GM18861 (cell line): ENCODE measurements around the gene PTPRT.

Source experiments
- ATAC-seq: cut with Tn5 transposase; IDR thresholded peaks from one replicate; pipeline ENCODE4 v1.9.1; 2021; ENCODE audit not compliant: unreplicated experiment

PTPRT gene

GRCh38 chr20:42158272-42158671 is 1031.4 kb downstream of the PTPRT start:
- no peak for ATAC-seq

GRCh38 chr20:42155586-42155985 is 1034.1 kb downstream of the PTPRT start:
- ATAC-seq = no peak

GRCh38 chr20:42152575-42152974 is 1037.1 kb downstream of the PTPRT start:
- ATAC-seq = no peak

- no peak for ATAC-seq
These were observed 1039.5 kb downstream of the PTPRT start for GRCh38 chr20:42150230-42150629.

DNA sequence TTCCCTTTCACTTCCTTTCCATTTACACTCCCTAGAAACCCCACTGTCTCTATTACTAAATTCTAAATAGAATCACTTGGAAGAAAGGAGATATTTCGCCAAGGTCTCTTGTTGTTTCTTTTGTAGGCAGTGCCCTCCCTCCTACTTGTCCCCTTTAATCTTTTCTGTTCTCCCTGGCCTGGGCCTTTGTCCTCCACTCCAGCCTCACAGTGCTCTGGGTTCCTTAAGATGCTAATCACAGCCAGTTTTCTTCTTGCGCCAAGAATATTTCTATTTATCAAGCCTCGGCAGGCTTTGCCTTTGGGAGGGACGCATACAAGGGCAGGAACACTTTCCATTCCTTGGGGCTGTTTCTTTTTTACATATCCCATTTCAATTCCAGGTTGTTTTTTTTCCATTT is 1051.0 kb downstream of the PTPRT start:
- no peak for ATAC-seq

GRCh38 chr20:42134265-42135098 is 1055.2 kb downstream of the PTPRT start:
- no peak for ATAC-seq

DNA sequence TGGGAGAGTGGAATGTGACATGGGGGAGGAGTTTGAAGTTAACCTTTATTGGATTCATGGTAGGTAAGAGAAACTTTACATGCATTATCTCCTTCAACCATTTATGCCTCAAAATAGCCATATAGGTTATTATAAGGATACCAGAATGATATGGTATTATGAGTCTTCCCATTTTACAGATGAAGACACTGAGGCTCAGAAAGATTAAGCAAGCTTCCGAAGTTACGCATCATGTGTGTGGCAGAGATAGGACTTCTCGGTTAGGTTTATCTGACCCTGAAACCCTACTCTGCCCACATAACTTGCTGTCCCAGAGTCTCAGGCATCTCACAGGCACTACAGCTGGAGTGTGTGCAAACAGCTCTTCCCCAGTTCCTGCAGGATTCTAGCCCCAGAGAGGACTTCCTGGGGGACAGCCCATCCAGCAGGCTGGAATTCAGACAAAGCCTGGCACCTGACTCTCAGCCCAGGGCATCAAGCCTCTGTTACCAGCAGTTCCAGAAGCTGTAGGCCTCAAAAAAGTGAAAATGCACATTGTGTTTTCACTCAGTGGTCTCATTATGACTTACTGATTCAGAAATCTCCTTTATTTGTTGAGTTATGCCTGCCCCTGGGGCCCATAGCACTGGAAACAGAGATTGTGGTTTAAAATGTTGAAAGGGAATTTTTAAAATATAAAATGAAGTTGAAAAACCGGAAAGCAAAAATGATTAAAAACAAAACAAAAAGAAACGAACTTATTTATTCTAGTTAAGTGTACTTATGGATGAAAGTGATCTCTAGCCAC is 1058.7 kb downstream of the PTPRT start:
- ATAC-seq = no peak

DNA sequence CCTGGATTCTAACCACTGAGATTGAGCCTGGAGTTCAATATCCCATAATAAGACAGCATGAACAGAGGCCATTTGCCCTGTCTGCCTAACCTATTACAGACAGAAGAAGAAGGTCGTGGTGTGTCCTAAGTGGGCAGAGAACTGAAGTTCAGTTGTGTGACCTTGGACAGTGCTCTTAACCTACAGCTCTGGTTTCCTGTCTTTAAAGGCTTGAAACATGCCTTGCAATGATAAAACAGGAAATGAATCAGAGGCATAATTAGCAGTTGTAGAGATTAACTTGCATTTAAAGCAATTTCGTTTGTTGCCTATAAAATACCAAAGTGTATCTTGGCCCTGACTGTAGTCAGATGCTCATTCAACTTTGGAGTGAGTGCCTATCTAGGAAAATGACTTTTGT is 1064.3 kb downstream of the PTPRT start:
- no peak for ATAC-seq

GRCh38 chr20:42123981-42124473 is 1065.7 kb downstream of the PTPRT start:
- no peak for ATAC-seq

DNA sequence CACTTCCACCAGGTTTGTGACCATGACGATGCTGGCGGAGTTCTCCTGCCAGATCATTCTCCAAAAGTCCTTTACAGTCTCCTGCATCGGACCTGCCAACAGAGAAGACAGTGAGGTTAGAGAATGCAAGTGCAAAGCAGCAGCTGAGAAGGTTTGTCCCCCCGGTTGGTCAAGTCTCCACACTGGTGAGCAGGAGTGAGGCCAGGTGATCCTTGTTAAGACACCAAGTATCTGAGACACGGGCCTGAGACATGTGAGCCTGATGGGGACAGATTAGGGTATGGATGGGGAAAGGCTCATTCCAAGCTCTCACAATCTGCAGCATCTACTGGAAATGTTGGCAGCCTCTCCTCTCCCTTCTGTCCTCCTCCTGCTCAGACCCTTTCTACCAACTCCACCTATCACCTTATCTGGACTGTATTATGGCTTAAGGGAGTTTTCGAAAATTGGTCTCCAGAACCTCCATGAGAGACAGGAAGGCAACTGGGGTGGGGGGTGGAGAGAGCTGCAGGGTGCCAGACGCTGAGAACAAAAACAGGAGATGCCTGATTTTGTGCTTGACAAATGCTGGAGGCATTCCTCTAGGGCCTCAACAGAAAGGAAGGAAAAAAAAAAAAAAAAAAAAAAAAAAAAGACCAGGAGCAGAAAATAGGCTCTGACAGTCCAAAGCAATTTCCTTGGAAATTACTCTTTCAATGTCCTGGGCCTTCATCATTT is 1071.1 kb downstream of the PTPRT start:
- no peak for ATAC-seq

GRCh38 chr20:42118001-42118400 is 1071.7 kb downstream of the PTPRT start:
- ATAC-seq = no peak

- no peak for ATAC-seq
These were observed 1076.5 kb downstream of the PTPRT start for GRCh38 chr20:42113236-42113635.

DNA sequence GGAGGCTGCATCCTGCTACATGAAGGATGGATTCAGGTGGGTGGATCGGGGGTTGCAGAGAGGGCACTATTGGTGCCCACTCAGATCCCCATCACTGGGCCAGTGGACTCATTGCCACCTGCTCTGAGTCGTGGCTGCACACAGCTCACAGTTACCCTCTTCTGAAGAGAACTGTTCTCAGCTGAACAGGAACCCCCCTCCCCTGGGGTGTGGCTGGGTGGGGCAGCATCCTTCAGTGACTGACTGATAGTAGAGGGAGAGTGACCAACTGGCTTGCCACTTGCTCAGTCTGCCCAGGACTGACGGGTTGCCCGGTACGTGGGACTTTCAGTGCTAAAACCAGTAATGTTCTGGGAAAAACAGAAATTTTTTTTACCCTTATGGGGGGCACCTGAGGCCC is 1077.5 kb downstream of the PTPRT start:
- no peak for ATAC-seq

DNA sequence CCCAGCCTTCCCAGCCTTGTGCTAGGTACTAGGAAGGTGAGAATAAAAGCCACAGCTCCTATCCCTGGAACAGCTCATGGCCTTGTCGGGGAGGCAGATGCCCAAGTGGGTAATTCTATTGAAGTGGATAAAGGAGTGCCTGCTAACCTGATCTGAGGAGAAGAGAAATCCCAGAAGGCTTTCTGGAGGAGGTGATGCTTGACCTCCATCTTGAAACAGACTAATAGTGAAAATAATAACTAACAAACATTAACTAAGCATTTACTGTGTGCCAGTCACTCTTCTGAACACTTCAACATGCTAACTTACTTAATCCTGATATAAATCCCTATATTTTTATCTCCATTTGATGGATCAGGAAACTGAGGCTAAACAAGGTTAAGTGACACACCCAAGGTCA is 1078.4 kb downstream of the PTPRT start:
- ATAC-seq = no peak

GRCh38 chr20:42110301-42110700 is 1079.4 kb downstream of the PTPRT start:
- no peak for ATAC-seq

- ATAC-seq = no peak
These were observed 1087.7 kb downstream of the PTPRT start for GRCh38 chr20:42102000-42102399.

DNA sequence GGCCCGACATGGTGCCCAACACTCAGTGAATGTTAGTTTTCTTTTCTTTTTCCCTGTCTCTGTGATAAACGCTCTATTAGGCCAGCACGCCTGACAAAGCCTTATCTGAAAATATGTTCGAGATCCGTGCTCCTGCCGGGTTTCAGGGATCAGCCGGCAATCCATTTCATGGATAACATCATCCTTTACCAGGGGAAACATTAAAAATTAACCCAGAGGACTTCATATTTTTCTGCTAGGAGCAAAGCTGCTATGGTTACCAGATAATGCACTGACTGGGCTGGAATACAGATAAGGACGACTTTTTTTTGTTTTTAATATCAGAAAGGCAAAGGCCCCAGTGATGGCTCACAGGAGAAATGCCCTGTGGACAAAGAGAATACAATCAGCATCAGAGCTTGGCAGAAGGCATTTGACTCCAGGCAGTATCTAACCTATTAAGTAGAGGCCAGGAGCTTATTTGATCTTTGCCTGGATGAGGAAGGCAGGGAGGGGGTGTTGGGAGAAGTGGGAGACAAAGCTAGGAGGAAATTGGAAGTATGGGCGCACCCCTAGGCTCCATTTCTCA is 1089.5 kb downstream of the PTPRT start:
- no peak for ATAC-seq

DNA sequence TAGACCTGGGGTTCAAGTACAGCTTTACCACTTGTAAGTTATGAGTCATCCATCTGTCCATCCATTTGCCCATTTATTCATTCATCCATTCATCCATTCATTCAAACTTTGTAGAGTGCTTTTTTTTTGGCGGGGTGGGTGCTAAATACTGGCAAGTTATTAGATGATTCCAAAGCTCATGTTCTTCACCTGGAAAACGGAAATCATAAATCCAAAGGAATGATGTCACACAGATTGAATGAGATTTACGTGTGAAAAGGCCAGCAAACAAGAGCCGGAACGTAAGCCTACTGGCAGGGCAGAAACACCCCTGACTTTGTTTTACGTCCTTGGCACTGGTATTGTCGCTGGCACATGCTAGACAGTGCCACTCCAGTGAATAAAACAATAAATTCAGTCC is 1090.6 kb downstream of the PTPRT start:
- ATAC-seq = no peak

DNA sequence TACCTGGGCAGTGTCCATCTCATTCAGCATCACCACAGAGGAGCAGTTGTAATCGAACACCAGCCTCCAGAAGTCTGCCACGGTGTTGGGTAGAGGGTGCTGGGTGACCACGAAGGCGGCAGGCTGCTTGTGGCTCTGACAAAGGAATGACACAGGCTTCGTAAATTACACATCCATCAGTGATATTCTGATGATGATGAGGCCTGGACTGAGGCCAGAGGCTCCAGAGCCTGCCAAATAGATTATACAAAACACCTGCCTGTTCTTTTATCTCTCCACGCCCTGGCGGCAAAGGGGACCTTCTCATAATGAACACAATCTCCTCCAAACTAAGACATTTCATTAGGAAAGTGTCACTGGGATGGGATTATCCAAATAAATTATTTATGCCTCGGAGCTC is 1091.3 kb downstream of the PTPRT start:
- no peak for ATAC-seq

DNA sequence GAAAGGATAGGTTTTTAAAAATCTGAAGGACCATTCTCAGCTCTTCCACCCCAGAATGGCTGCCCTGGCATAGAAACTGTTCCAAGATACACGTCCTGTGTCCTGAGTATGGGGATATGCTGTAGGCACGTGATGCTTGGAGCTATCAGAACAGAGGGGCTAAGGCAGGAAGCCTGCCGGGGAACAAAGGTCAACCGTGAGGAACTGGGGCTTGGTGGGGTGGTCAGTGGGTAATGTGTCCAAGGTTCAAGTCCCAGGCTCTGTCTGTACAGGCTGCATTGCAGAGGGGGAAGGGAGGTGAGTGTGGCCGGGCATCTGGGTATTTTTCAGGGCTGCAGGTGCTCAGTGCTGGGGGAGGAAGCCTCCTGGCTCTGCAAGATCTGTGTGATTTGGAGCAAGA is 1092.0 kb downstream of the PTPRT start:
- no peak for ATAC-seq

- no peak for ATAC-seq
These were observed 1094.5 kb downstream of the PTPRT start for GRCh38 chr20:42095221-42095620.
